PFSK-1 (cell line): ENCODE data around the gene DCT.

Experiments
- FOXP2 ChIP-seq: optimal IDR thresholded peaks from 2 replicates; pipeline ENCODE3; 2011; ENCODE audit warnings: borderline replicate concordance, control low read depth, inconsistent platforms; ENCODE audit not compliant: insufficient read depth; ENCODE audit errors: extremely low read length, extremely low read depth
- POLR2AphosphoS5 ChIP-seq: IDR thresholded peaks from 2 replicates; pipeline ENCODE4 v1.6.1; 2012; ENCODE audit warnings: low read depth, mild to moderate bottlenecking, control low read depth, low read length, moderate library complexity
- REST ChIP-seq, 2 experiments: IDR thresholded peaks; 2 replicates each; pipeline versions ENCODE4 v1.6.1 to v1.8.0; 2011 to 2012; ENCODE audit warnings: low read depth in 2 of 2, low read length in 2 of 2, control low read depth in 1 of 2, inconsistent platforms in 1 of 2, mild to moderate bottlenecking in 1 of 2, moderate library complexity in 1 of 2; ENCODE audit not compliant: insufficient read depth in 1 of 2
- SIN3A ChIP-seq: IDR thresholded peaks from 2 replicates; pipeline ENCODE4 v1.6.1; 2012; ENCODE audit warnings: mild to moderate bottlenecking, low read length, moderate library complexity, borderline replicate concordance; ENCODE audit not compliant: insufficient read depth
- TAF1 ChIP-seq: IDR thresholded peaks from 2 replicates; pipeline ENCODE4 v1.6.1; 2012; ENCODE audit warnings: low read length, control low read depth, borderline replicate concordance; ENCODE audit not compliant: insufficient read depth

- no peak for TF ChIP-seq TAF1
- no peak for TF ChIP-seq POLR2AphosphoS5
- TF ChIP-seq FOXP2: no peak
- no peak for TF ChIP-seq REST (IDR thresholded peaks at IDR 0.05; ENCODE audit: insufficient read depth in 1 of 2, low read depth in 2 of 2, low read length in 2 of 2)
- no peak for TF ChIP-seq SIN3A
Observed at GRCh38 chr13:94390881-94391280, 88.6 kb downstream of the DCT start.
